ENCODE results near the gene NHERF2.

Gene NHERF2

GRCh38 chr16:2039274-2040031 lies 12.8 kb downstream of the NHERF2 start:
- DNase-seq (ENCODE audit: insufficient read length, low spot score) (no peak), FAIRE-seq (no peak)
- TF ChIP-seq CTCF (IDR thresholded peaks at IDR 0.05; ENCODE audit: insufficient read depth, missing control alignments), result no peak

GRCh38 chr16:2040041-2040786 lies 13.5 kb downstream of the NHERF2 start:
- no peak for DNase-seq (ENCODE audit: insufficient read length, low spot score)
- no peak for TF ChIP-seq CTCF (IDR thresholded peaks at IDR 0.05; ENCODE audit: insufficient read depth, missing control alignments)
- FAIRE-seq, result no peak

GRCh38 chr16:2040787-2041522 lies 14.3 kb downstream of the NHERF2 start:
- FAIRE-seq (no peak), DNase-seq (ENCODE audit: insufficient read length, low spot score) (no peak)
- no peak for TF ChIP-seq CTCF (IDR thresholded peaks at IDR 0.05; ENCODE audit: insufficient read depth, missing control alignments)

GRCh38 chr16:2042171-2042985 lies 15.7 kb downstream of the NHERF2 start:
- FAIRE-seq (no peak), DNase-seq (ENCODE audit: insufficient read length, low spot score) (no peak)
- no peak for TF ChIP-seq CTCF (IDR thresholded peaks at IDR 0.05; ENCODE audit: insufficient read depth, missing control alignments)

- FAIRE-seq (no peak), DNase-seq (ENCODE audit: insufficient read length, low spot score) (no peak)
- TF ChIP-seq CTCF (IDR thresholded peaks at IDR 0.05; ENCODE audit: insufficient read depth, missing control alignments), result no peak
These were observed 16.4 kb downstream of the NHERF2 start for GRCh38 chr16:2042986-2043666.

Measured in D721Med (cell line).